ENCODE measurements around the gene RELA.
"Not testable (repeated sequence)": the region's sequence is repeated elsewhere in the genome, so short reads cannot be mapped to it uniquely, and the experiment has no call there.

Gene RELA

DNA sequence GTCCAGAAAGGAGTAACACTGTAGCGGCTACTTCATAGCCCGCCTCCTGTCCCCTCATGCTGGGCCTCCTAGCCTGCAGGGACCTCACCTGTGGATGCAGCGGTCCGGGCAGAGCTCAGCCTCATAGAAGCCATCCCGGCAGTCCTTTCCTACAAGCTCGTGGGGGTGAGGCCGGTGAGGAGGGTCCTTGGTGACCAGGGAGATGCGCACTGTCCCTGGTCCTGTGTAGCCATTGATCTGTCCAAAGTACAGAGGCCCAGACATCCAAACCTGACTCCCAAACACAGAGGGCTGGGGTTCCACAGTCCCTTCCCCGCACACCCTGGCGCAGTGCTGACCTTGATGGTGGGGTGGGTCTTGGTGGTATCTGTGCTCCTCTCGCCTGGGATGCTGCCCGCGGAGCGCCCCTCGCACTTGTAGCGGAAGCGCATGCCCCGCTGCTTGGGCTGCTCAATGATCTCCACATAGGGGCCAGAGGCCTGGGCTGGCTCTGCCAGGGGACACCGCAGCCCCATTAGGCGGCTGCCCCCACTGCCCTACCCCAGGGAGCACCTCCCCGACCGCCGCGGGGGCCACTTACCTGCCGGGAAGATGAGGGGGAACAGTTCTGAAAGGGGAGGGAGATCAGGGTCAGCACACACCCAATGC is 993 bp downstream of the RELA start:
- H3K36me3 Mint-ChIP-seq (ENCODE audit: low read depth), result peaks cover 38% of the 10 kb centered on the region
- peak overlapping the region; percentile 83 to 89 (median 87) for H3K4me3 Mint-ChIP-seq
- H3K9me3 Mint-ChIP-seq, result no peaks in the 10 kb centered on the region
- H3K4me1 Mint-ChIP-seq, result peaks cover 7% of the 10 kb centered on the region
- TF ChIP-seq CTCF (IDR thresholded peaks at IDR 0.05; ENCODE audit: unreplicated experiment in 3 of 3), result no peak
- H3K27me3 Mint-ChIP-seq (ENCODE audit: low read depth), result no peaks in the 10 kb centered on the region
- H3K27ac Mint-ChIP-seq, result peak overlapping the region in 2 of 3 experiments; percentile 41 to 74

DNA sequence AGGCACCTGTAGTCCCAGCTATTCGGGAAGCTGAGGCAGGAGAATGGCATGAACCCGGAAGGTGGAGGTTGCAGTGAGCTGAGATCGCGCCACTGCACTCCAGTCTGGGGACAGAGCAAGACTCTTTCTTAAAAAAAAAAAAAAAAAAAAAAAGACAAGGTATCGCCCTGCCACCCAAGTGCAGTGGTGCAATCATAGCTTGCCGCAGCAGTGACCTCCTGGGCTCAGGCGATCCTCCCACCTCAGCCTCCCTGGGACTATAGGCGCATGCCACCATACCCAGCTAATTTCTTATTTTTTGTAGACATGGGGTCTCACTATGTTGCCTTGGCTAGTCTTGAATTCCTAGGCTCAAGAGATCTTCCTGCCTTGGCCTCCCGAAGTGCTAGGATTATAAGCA is 1.8 kb downstream of the RELA start:
- not testable (repeated sequence) for H3K9me3 Mint-ChIP-seq; H3K27ac Mint-ChIP-seq; H3K27me3 Mint-ChIP-seq (ENCODE audit: low read depth)
- Mint-ChIP-seq H3K4me3 (peak overlapping the region; percentile 83 to 89 (median 87)), H3K4me1 (peaks cover 13% of the 10 kb centered on the region), H3K36me3 (ENCODE audit: low read depth) (peaks cover 46% of the 10 kb centered on the region)

- H3K9me3 Mint-ChIP-seq, result no peaks in the 10 kb centered on the region
- peak overlapping the region; percentile 55 to 73 (median 66) for H3K4me3 Mint-ChIP-seq
- peaks cover 15% of the 10 kb centered on the region for H3K4me1 Mint-ChIP-seq
- peaks cover 55% of the 10 kb centered on the region for H3K36me3 Mint-ChIP-seq (ENCODE audit: low read depth)
- TF ChIP-seq CTCF (IDR thresholded peaks at IDR 0.05; ENCODE audit: unreplicated experiment in 3 of 3), result no peak
- H3K27ac Mint-ChIP-seq, result no peak overlapping the region
- no peaks in the 10 kb centered on the region for H3K27me3 Mint-ChIP-seq (ENCODE audit: low read depth)
These were observed 2.7 kb downstream of the RELA start for GRCh38 chr11:65660038-65660437.

- Mint-ChIP-seq H3K4me1 (peaks cover 17% of the 10 kb centered on the region), H3K27ac (no peak overlapping the region), H3K4me3 (peak overlapping the region in 2 of 3 experiments; percentile 20 to 55), H3K27me3 (ENCODE audit: low read depth) (no peaks in the 10 kb centered on the region), H3K36me3 (ENCODE audit: low read depth) (peaks cover 63% of the 10 kb centered on the region), H3K9me3 (no peaks in the 10 kb centered on the region)
- TF ChIP-seq CTCF (IDR thresholded peaks at IDR 0.05; ENCODE audit: unreplicated experiment in 3 of 3), result no peak
These were observed 4.3 kb downstream of the RELA start for GRCh38 chr11:65658174-65659021.

- H3K4me3 Mint-ChIP-seq, result no peak overlapping the region
- H3K27me3 Mint-ChIP-seq (ENCODE audit: low read depth), result peaks cover 4% of the 10 kb centered on the region
- no peak for TF ChIP-seq CTCF (IDR thresholded peaks at IDR 0.05; ENCODE audit: unreplicated experiment in 3 of 3)
- H3K9me3 Mint-ChIP-seq, result no peaks in the 10 kb centered on the region
- H3K4me1 Mint-ChIP-seq, result peaks cover 25% of the 10 kb centered on the region
- H3K27ac Mint-ChIP-seq, result peak overlapping the region in 1 of 3 experiments; percentile 24
- peaks cover 68% of the 10 kb centered on the region for H3K36me3 Mint-ChIP-seq (ENCODE audit: low read depth)
These were observed 5.3 kb downstream of the RELA start for GRCh38 chr11:65657426-65657825.

DNA sequence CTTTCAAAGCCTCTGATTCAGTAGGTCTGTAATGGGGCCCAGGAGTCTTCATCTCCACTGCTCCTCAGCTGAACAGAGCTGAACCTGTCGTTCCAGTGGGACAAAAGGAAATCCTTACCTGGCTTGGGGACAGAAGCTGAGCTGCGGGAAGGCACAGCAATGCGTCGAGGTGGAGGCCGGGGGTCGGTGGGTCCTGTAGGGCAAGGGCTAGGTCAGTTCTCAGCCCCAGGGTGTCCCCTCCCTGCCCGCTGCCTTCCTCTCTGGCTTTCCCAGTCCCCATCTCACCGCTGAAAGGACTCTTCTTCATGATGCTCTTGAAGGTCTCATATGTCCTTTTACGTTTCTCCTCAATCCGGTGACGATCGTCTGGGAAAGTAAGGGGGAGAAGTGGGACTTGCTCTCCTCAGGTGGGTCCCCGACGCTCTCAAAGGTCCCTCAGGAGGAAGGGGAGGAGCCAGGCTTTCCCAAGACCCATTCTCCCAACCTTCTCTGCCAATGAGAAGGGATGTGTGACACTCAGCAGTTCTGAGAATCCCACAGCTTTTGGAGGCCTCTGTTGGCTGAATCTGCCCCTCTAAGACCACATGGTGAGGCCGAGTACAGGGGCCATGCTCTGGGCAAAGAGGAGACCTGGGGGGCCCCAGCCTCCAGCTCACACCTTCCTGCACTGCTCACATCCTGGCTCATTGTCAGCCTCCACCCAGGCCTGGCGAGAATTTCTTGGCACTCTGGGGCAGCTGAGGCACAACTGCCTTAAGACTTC is 7.0 kb downstream of the RELA start:
- Mint-ChIP-seq H3K27ac (peak overlapping the region; percentile 14 to 72 (median 15)), H3K9me3 (no peaks in the 10 kb centered on the region), H3K36me3 (ENCODE audit: low read depth) (peaks cover 68% of the 10 kb centered on the region), H3K27me3 (ENCODE audit: low read depth) (peaks cover 4% of the 10 kb centered on the region), H3K4me1 (peaks cover 37% of the 10 kb centered on the region), H3K4me3 (peak overlapping the region in 1 of 3 experiments; percentile 16)
- no peak for TF ChIP-seq CTCF (IDR thresholded peaks at IDR 0.05; ENCODE audit: unreplicated experiment in 3 of 3)

Measured in nephron (organoid).